Sigmoid colon (tissue), 7 donors: ENCODE measurements around the gene PPP1R3F. TPM values are rescaled to one million over a fixed set of nuclear protein-coding genes. Genes with fewer than 3 reads are reported as not detected.

Experiments used
- DNase-seq: peaks from one replicate; pipeline ENCODE4 v3.0.0-alpha.2; 2019
- H3K27ac ChIP-seq, 4 donors: fragments of 200-600 bp; sonication (generic); one replicate each; pipeline ENCODE4 v1.5.1; 2016 to 2019; ENCODE audit warnings: mild to moderate bottlenecking in 1 of 4
- H3K27me3 ChIP-seq, 3 donors: fragments of 200-600 bp; sonication (generic); one replicate each; pipeline ENCODE4 v1.5.1; 2019; ENCODE audit warnings: mild to moderate bottlenecking in 1 of 3
- H3K36me3 ChIP-seq, 4 donors: fragments of 200-600 bp; sonication (generic); one replicate each; pipeline ENCODE4 v1.5.1; 2016 to 2019
- H3K4me1 ChIP-seq, 4 donors: fragments of 200-600 bp; sonication (generic); one replicate each; pipeline ENCODE4 v1.5.1; 2017 to 2019
- H3K4me3 ChIP-seq, 4 donors: fragments of 200-600 bp; sonication (generic); one replicate each; pipeline ENCODE4 v1.5.1; 2017 to 2019; ENCODE audit warnings: mild to moderate bottlenecking in 2 of 4, moderate library complexity in 1 of 4
- H3K9me3 ChIP-seq, 4 donors: fragments of 200-600 bp in 3 of 4; sonication (generic) in 3 of 4; one replicate each; pipeline versions ENCODE4 v1.5.1 to v1.6.1; 2013 to 2019
- CTCF ChIP-seq, 4 experiments: fragments of 450-650 bp in 3 of 4; fragments of 200-600 bp in 1 of 4; IDR thresholded peaks; one replicate each; pipeline ENCODE4 v1.5.1; 2016 to 2019; ENCODE audit warnings: antibody characterized with exemption in 4 of 4, mild to moderate bottlenecking in 3 of 4, moderate library complexity in 2 of 4
- EP300 ChIP-seq, 4 donors: sonication (generic); formaldehyde crosslinking; IDR thresholded peaks; one replicate each; pipeline ENCODE4 v1.6.1; 2017; ENCODE audit warnings: antibody characterized with exemption in 4 of 4
- POLR2A ChIP-seq, 2 donors: fragments of 450-650 bp; IDR thresholded peaks; one replicate each; pipeline ENCODE4 v1.6.1; 2016; ENCODE audit warnings: antibody characterized with exemption in 2 of 2, mild to moderate bottlenecking in 2 of 2, moderate library complexity in 2 of 2
- POLR2AphosphoS5 ChIP-seq, 4 donors: sonication (generic); formaldehyde crosslinking; IDR thresholded peaks; one replicate each; pipeline ENCODE4 v1.6.1; 2017; ENCODE audit warnings: antibody characterized with exemption in 4 of 4
- WGBS, 2 donors: extraction: QIAGEN DNeasy Blood & Tissue Kit; methylation state at CpG; one replicate each; pipeline ENCODE4 v1.1.7; 2013; 5-methylcytosine and 5-hydroxymethylcytosine counted together
- intact Hi-C: fragments of 100-400 bp; cut with DNase I; formaldehyde crosslinking; loops from one replicate; pipeline ENCODE4 v1.15.1; 2023
- polyA plus RNA-seq, 3 donors: library from polyadenylated mRNA; stranded (reverse); fragments of 200-250 nt; gene quantifications; one replicate each; pipeline ENCODE4 v1.2.3, GENCODE V29; 2013
- total RNA-seq, 4 donors: library from RNA; depleted of rRNA; stranded (reverse); fragments of >200 nt; gene quantifications; one replicate each; pipeline ENCODE4 v1.1.0, GENCODE V29; 2016
- donor health status: healthy with polysubstance abuse.
- donor health status: Bipolar disorder and iron deficiency.
- donor health status: healthy.

PPP1R3F gene
- total and polyA plus RNA-seq, 7 donors = 2.2 to 13.7 (median 8.6) TPM

- TF ChIP-seq POLR2AphosphoS5 (IDR thresholded peaks at IDR 0.05) = no peak
- TF ChIP-seq EP300 (IDR thresholded peaks at IDR 0.05) = no peak
- TF ChIP-seq CTCF (IDR thresholded peaks at IDR 0.05) = no peak
- no peak for TF ChIP-seq POLR2A (IDR thresholded peaks at IDR 0.05)
- DNase-seq = peak; percentile 37
- intact Hi-C loops = no loop called here
- no peaks in the 10 kb centered on the region for H3K27me3 ChIP-seq
- 96% methylated on average over 12 of the region's 12 CpGs for WGBS, 2 donors
- H3K36me3 ChIP-seq = peaks cover 0 to 32% (median 5%) of the 10 kb centered on the region in 4 donors
- H3K27ac ChIP-seq = no peak overlapping the region
- H3K9me3 ChIP-seq = no peaks in the 10 kb centered on the region
- H3K4me1 ChIP-seq = no peaks in the 10 kb centered on the region
- no peak overlapping the region for H3K4me3 ChIP-seq
Observed at GRCh38 chrX:49242545-49243066, 27.0 kb upstream of the PPP1R3F start.

DNA sequence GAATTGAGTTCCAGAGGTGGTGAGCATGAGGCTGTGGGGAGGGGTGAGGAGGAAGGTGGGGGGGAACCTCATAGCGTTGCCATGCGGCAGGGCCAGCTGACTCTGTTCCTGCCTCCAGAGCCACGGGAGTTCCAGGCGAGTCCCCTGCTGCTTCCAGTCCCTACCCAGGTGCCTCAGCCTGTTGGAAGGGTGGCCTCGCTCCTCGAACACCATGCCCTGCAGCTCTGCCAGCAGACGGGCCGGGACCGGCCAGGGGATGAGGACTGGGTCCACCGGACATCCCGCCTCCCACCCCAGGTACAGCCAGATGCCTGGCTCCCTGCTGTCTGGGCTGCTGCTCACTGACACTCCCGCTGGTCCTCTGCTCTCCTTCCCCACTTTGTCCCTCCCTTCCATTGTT, 26.4 kb upstream of the PPP1R3F start:
- no peak overlapping the region for H3K27ac ChIP-seq
- peak; percentile 59 for DNase-seq
- intact Hi-C loops = no loop called here
- H3K9me3 ChIP-seq = no peaks in the 10 kb centered on the region
- no peaks in the 10 kb centered on the region for H3K4me1 ChIP-seq
- H3K27me3 ChIP-seq = no peaks in the 10 kb centered on the region
- H3K36me3 ChIP-seq = peaks cover 0 to 32% (median 5%) of the 10 kb centered on the region in 4 donors
- H3K4me3 ChIP-seq = no peak overlapping the region
- WGBS, 2 donors = 93 to 95% methylated on average over 12 of the region's 12 CpGs
- no peak for TF ChIP-seq POLR2AphosphoS5 (IDR thresholded peaks at IDR 0.05)
- TF ChIP-seq CTCF (IDR thresholded peaks at IDR 0.05) = no peak
- TF ChIP-seq EP300 (IDR thresholded peaks at IDR 0.05) = no peak
- no peak for TF ChIP-seq POLR2A (IDR thresholded peaks at IDR 0.05)

GRCh38 chrX:49244207-49244606, 25.4 kb upstream of the PPP1R3F start:
- H3K27me3 ChIP-seq = no peaks in the 10 kb centered on the region
- H3K4me3 ChIP-seq = no peak overlapping the region
- H3K36me3 ChIP-seq = peaks cover 0 to 32% (median 8%) of the 10 kb centered on the region in 4 donors
- no peaks in the 10 kb centered on the region for H3K4me1 ChIP-seq
- no peak overlapping the region for H3K27ac ChIP-seq
- H3K9me3 ChIP-seq = no peaks in the 10 kb centered on the region
- intact Hi-C loops = no loop called here
- DNase-seq = no peak
- TF ChIP-seq CTCF (IDR thresholded peaks at IDR 0.05) = no peak
- TF ChIP-seq EP300 (IDR thresholded peaks at IDR 0.05) = no peak
- no peak for TF ChIP-seq POLR2AphosphoS5 (IDR thresholded peaks at IDR 0.05)
- no peak for TF ChIP-seq POLR2A (IDR thresholded peaks at IDR 0.05)
- 93 to 100% methylated on average over 2 of the region's 2 CpGs for WGBS, 2 donors

GRCh38 chrX:49246541-49246940, 23.1 kb upstream of the PPP1R3F start:
- Histone ChIP-seq H3K36me3 (peaks cover 0 to 39% (median 9%) of the 10 kb centered on the region in 4 donors), H3K9me3 (no peaks in the 10 kb centered on the region), H3K27me3 (no peaks in the 10 kb centered on the region), H3K4me3 (no peak overlapping the region), H3K4me1 (no peaks in the 10 kb centered on the region), H3K27ac (no peak overlapping the region)
- no peak for DNase-seq
- TF ChIP-seq CTCF (IDR thresholded peaks at IDR 0.05) (no peak), POLR2AphosphoS5 (IDR thresholded peaks at IDR 0.05) (no peak), EP300 (IDR thresholded peaks at IDR 0.05) (no peak), POLR2A (IDR thresholded peaks at IDR 0.05) (no peak)
- intact Hi-C loops = no loop called here
- WGBS, 2 donors = 93 to 96% methylated on average over 10 of the region's 10 CpGs

DNA sequence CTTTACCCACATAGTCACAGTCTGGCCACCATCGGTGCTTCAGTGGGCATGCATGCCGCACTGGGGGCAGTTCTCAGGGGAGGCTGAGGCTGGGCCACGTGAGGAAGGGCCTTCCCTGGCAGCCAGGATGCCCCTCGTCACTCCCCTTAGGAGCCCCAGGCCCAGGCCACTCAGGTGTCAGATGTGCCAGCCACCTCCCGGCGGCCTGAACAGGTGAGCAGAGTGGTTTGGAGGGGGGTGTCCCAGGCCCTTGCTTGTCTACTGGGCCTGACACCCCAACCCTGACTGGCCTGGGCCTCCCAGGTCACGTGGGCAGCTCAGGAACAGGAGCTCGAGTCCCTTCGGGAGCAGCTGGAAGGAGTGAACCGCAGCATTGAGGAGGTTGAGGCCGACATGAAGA, 22.2 kb upstream of the PPP1R3F start:
- H3K36me3 ChIP-seq = peaks cover 0 to 38% (median 9%) of the 10 kb centered on the region in 4 donors

More for the DNA sequence above, 22.2 kb upstream of the PPP1R3F start:
- no peak for DNase-seq
- WGBS, 2 donors = 95 to 97% methylated on average over 11 of the region's 11 CpGs
- no peak overlapping the region for H3K27ac ChIP-seq
- H3K9me3 ChIP-seq = no peaks in the 10 kb centered on the region
- no peak overlapping the region for H3K4me3 ChIP-seq
- intact Hi-C loops = no loop called here
- TF ChIP-seq CTCF (IDR thresholded peaks at IDR 0.05) = no peak
- H3K27me3 ChIP-seq = no peaks in the 10 kb centered on the region
- no peaks in the 10 kb centered on the region for H3K4me1 ChIP-seq
